MM.1S (cell line): ENCODE measurements around the gene POLR2H.

Experiments used
- DNase-seq: peaks from one replicate; pipeline ENCODE4 v3.0.0-alpha.2; 2015
- H2AFZ ChIP-seq: fragments of 300-600 bp; sonication (generic); 2 replicates; pipeline ENCODE4 v1.6.0; 2016; ENCODE audit warnings: antibody characterized with exemption, low read length
- H3F3A ChIP-seq: fragments of 300-600 bp; sonication (generic); 2 replicates; pipeline ENCODE4 v1.6.1; 2016; ENCODE audit warnings: mild to moderate bottlenecking, antibody characterized with exemption, low read length, moderate library complexity, mixed read lengths; ENCODE audit not compliant: insufficient read depth
- H3K27ac ChIP-seq: fragments of 300-600 bp; sonication (generic); 2 replicates; pipeline ENCODE4 v1.5.1; 2016; ENCODE audit warnings: mild to moderate bottlenecking, low read length
- H3K27me3 ChIP-seq: fragments of 300-600 bp; sonication (generic); replicated peaks from 2 replicates; pipeline ENCODE4 v1.6.0; 2016; ENCODE audit warnings: low read length; ENCODE audit not compliant: insufficient read depth
- H3K36me3 ChIP-seq: fragments of 300-600 bp; sonication (generic); replicated peaks from 2 replicates; pipeline ENCODE4 v1.6.1; 2016; ENCODE audit warnings: mild to moderate bottlenecking, low read length, mixed read lengths; ENCODE audit not compliant: insufficient read depth
- H3K4me1 ChIP-seq: fragments of 300-600 bp; sonication (generic); 2 replicates; pipeline ENCODE4 v1.6.1; 2016; ENCODE audit warnings: low read length, mixed read lengths
- H3K4me2 ChIP-seq: fragments of 300-600 bp; sonication (generic); 2 replicates; pipeline ENCODE4 v1.6.0; 2016; ENCODE audit warnings: low read depth, low read length
- H3K4me3 ChIP-seq: fragments of 300-600 bp; sonication (generic); 2 replicates; pipeline ENCODE4 v1.5.1; 2016; ENCODE audit warnings: low read length, mixed read lengths
- H3K79me2 ChIP-seq: fragments of 300-600 bp; sonication (generic); 2 replicates; pipeline ENCODE4 v1.6.1; 2016; ENCODE audit warnings: mixed run types, low read length, mixed read lengths
- H3K9ac ChIP-seq: fragments of 300-600 bp; sonication (generic); 2 replicates; pipeline ENCODE4 v1.6.1; 2016; ENCODE audit warnings: low read length, mixed read lengths
- H3K9me2 ChIP-seq: fragments of 300-600 bp; sonication (generic); replicated peaks from 2 replicates; pipeline ENCODE4 v1.6.1; 2016; ENCODE audit warnings: mild to moderate bottlenecking, low read length, mixed read lengths; ENCODE audit not compliant: insufficient read depth
- H3K9me3 ChIP-seq: fragments of 300-600 bp; sonication (generic); replicated peaks from 2 replicates; pipeline ENCODE4 v1.6.1; 2016; ENCODE audit warnings: mild to moderate bottlenecking, low read length, mixed read lengths; ENCODE audit not compliant: insufficient read depth
- H4K20me1 ChIP-seq: fragments of 300-600 bp; sonication (generic); 2 replicates; pipeline ENCODE4 v1.6.1; 2016; ENCODE audit warnings: mild to moderate bottlenecking, low read length, moderate library complexity, mixed read lengths; ENCODE audit not compliant: insufficient read depth
- CTCF ChIP-seq: fragments of 300-600 bp; sonication (generic); IDR thresholded peaks from 2 replicates; pipeline ENCODE4 v1.5.1; 2016; ENCODE audit warnings: antibody characterized with exemption, low read length, mixed read lengths
- EZH2 ChIP-seq: fragments of 300-600 bp; sonication (generic); optimal IDR thresholded peaks from 2 replicates; pipeline ENCODE3; 2017; ENCODE audit warnings: low read depth, mild to moderate bottlenecking, antibody characterized with exemption, low read length, mixed read lengths
- EZH2phosphoT487 ChIP-seq: fragments of 300-600 bp; sonication (generic); IDR thresholded peaks from 2 replicates; pipeline ENCODE4 v1.6.1; 2018; ENCODE audit warnings: antibody characterized with exemption, low read length

POLR2H gene

GRCh38 chr3:184346480-184347190 lies 14.9 kb upstream of the POLR2H start:
- Histone ChIP-seq H3K27ac (no peak overlapping the region), H3K79me2 (no peaks in the 10 kb centered on the region), H2AFZ (no peak overlapping the region), H3K9me3 (no peaks in the 10 kb centered on the region), H3K27me3 (no peaks in the 10 kb centered on the region), H3K4me1 (peaks cover 4% of the 10 kb centered on the region; the same call in 1 of the 2 replicates), H3K9ac (no peak overlapping the region), H3F3A (no peaks in the 10 kb centered on the region), H3K4me2 (no peak overlapping the region), H4K20me1 (no peaks in the 10 kb centered on the region), H3K36me3 (no peaks in the 10 kb centered on the region), H3K4me3 (no peak overlapping the region), H3K9me2 (no peaks in the 10 kb centered on the region)
- DNase-seq: no peak
- TF ChIP-seq EZH2phosphoT487 (no peak), CTCF (no peak), EZH2 (no peak)

GRCh38 chr3:184347321-184348056 lies 14.0 kb upstream of the POLR2H start:
- Histone ChIP-seq H3K9me3 (no peaks in the 10 kb centered on the region), H3K36me3 (no peaks in the 10 kb centered on the region), H4K20me1 (no peaks in the 10 kb centered on the region), H3K4me3 (no peak overlapping the region), H3F3A (no peaks in the 10 kb centered on the region), H3K27me3 (no peaks in the 10 kb centered on the region), H3K27ac (no peak overlapping the region), H3K9ac (no peak overlapping the region), H3K79me2 (no peaks in the 10 kb centered on the region), H3K9me2 (no peaks in the 10 kb centered on the region), H3K4me1 (peaks cover 4% of the 10 kb centered on the region; the same call in 1 of the 2 replicates), H2AFZ (no peak overlapping the region), H3K4me2 (no peak overlapping the region)
- DNase-seq: no peak
- TF ChIP-seq CTCF: no peak
- no peak for TF ChIP-seq EZH2phosphoT487
- TF ChIP-seq EZH2: no peak

GRCh38 chr3:184348057-184348382 lies 13.5 kb upstream of the POLR2H start:
- H3K27ac ChIP-seq: no peak overlapping the region
- no peak overlapping the region for H3K9ac ChIP-seq
- no peaks in the 10 kb centered on the region for H3K9me3 ChIP-seq
- no peaks in the 10 kb centered on the region for H3K79me2 ChIP-seq
- H3K9me2 ChIP-seq: no peaks in the 10 kb centered on the region
- no peak overlapping the region for H3K4me2 ChIP-seq
- H3K36me3 ChIP-seq: no peaks in the 10 kb centered on the region
- H3K4me1 ChIP-seq: peaks cover 4% of the 10 kb centered on the region; the same call in 1 of the 2 replicates
- TF ChIP-seq EZH2phosphoT487: no peak
- no peaks in the 10 kb centered on the region for H3F3A ChIP-seq
- no peak for DNase-seq
- H3K4me3 ChIP-seq: no peak overlapping the region
- H2AFZ ChIP-seq: no peak overlapping the region
- H3K27me3 ChIP-seq: no peaks in the 10 kb centered on the region
- no peaks in the 10 kb centered on the region for H4K20me1 ChIP-seq
